Body of pancreas (tissue), 4 donors: ENCODE data around the gene TOMM70.

Experiments
- CTCF ChIP-seq, 7 experiments: fragments of 450-650 bp in 4 of 7; fragments of 200-600 bp in 3 of 7; sonication (generic) in 3 of 7; IDR thresholded peaks; one replicate each; pipeline ENCODE4 v1.5.1; 2016 to 2019; ENCODE audit warnings: antibody characterized with exemption in 7 of 7
- POLR2A ChIP-seq, 3 donors: fragments of 450-650 bp; IDR thresholded peaks; one replicate each; pipeline ENCODE4 v1.6.1; 2016; ENCODE audit warnings: antibody characterized with exemption in 3 of 3, mild to moderate bottlenecking in 2 of 3

- no peak for TF ChIP-seq POLR2A (IDR thresholded peaks at IDR 0.05)
- no peak for TF ChIP-seq CTCF (IDR thresholded peaks at IDR 0.05)
These were observed 18.5 kb upstream of the TOMM70 start for GRCh38 chr3:100419406-100419805.
